NOMO-1 (cell line): ENCODE data around the gene RTN4R.
"Not testable (repeated sequence)": the region's sequence is repeated elsewhere in the genome, so short reads cannot be mapped to it uniquely, and the experiment has no call there.

Experiments used
- DNase-seq, 2 experiments: peaks; one replicate each; lab custom pipeline; 2025; ENCODE audit not compliant: unreplicated experiment in 2 of 2; lab: John Stamatoyannopoulos, UW

RTN4R gene

GRCh38 chr22:20272700-20273099, 4.6 kb upstream of the RTN4R start:
- no peak for DNase-seq

GRCh38 chr22:20272174-20272573, 4.1 kb upstream of the RTN4R start:
- no peak for DNase-seq

GRCh38 chr22:20271114-20271994, 3.2 kb upstream of the RTN4R start:
- no peak for DNase-seq

GRCh38 chr22:20270190-20271113, 2.3 kb upstream of the RTN4R start:
- not testable (repeated sequence) for DNase-seq

GRCh38 chr22:20269673-20270072, 1.6 kb upstream of the RTN4R start:
- not testable (repeated sequence) for DNase-seq

GRCh38 chr22:20269201-20269600, 1.1 kb upstream of the RTN4R start:
- DNase-seq = not testable (repeated sequence)

GRCh38 chr22:20267441-20268278, 458 bp downstream of the RTN4R start:
- no peak for DNase-seq

GRCh38 chr22:20266667-20267440, 1.3 kb downstream of the RTN4R start:
- not testable (repeated sequence) for DNase-seq

- not testable (repeated sequence) for DNase-seq
Measured at GRCh38 chr22:20265772-20266666, 2.1 kb downstream of the RTN4R start.

- no peak for DNase-seq
Measured at GRCh38 chr22:20264614-20265452, 3.3 kb downstream of the RTN4R start.

GRCh38 chr22:20263404-20264281, 4.5 kb downstream of the RTN4R start:
- not testable (repeated sequence) for DNase-seq

GRCh38 chr22:20262582-20263147, 5.5 kb downstream of the RTN4R start:
- DNase-seq = no peak

- no peak for DNase-seq
Measured at GRCh38 chr22:20261848-20262581, 6.1 kb downstream of the RTN4R start.

- no peak for DNase-seq
Measured at GRCh38 chr22:20260071-20260765, 7.9 kb downstream of the RTN4R start.

- DNase-seq = no peak
Measured at GRCh38 chr22:20259327-20259688, 8.8 kb downstream of the RTN4R start.
